ENCODE data around the gene F7. TPM values are rescaled to one million over a fixed set of nuclear protein-coding genes. Genes with fewer than 3 reads are reported as not detected.

Gene F7
- total RNA-seq, 1 donor from 2014 or later, result not detected

- DNase-seq (ENCODE audit: extremely low read depth, low read depth, low spot score), result no peak
Observed at GRCh38 chr13:113116206-113116800, 10.7 kb downstream of the F7 start.

GRCh38 chr13:113116871-113117271 lies 11.3 kb downstream of the F7 start:
- no peak for DNase-seq (ENCODE audit: extremely low read depth, low read depth, low spot score)

GRCh38 chr13:113117335-113117872 lies 11.8 kb downstream of the F7 start:
- no peak for DNase-seq (ENCODE audit: extremely low read depth, low read depth, low spot score)

GRCh38 chr13:113117911-113118260 lies 12.3 kb downstream of the F7 start:
- no peak for DNase-seq (ENCODE audit: extremely low read depth, low read depth, low spot score)

- DNase-seq (ENCODE audit: extremely low read depth, low read depth, low spot score), result no peak
Observed at GRCh38 chr13:113118261-113119021, 12.8 kb downstream of the F7 start.

GRCh38 chr13:113119166-113119821 lies 13.7 kb downstream of the F7 start:
- DNase-seq (ENCODE audit: extremely low read depth, low read depth, low spot score), result no peak

- DNase-seq (ENCODE audit: extremely low read depth, low read depth, low spot score), result no peak
Observed at GRCh38 chr13:113119822-113120189, 14.2 kb downstream of the F7 start.

GRCh38 chr13:113120300-113121182 lies 14.9 kb downstream of the F7 start:
- no peak for DNase-seq (ENCODE audit: extremely low read depth, low read depth, low spot score)

GRCh38 chr13:113121183-113121927 lies 15.8 kb downstream of the F7 start:
- DNase-seq (ENCODE audit: extremely low read depth, low read depth, low spot score), result no peak

GRCh38 chr13:113121928-113122471 lies 16.4 kb downstream of the F7 start:
- DNase-seq (ENCODE audit: extremely low read depth, low read depth, low spot score), result no peak

- DNase-seq (ENCODE audit: extremely low read depth, low read depth, low spot score), result no peak
Observed at GRCh38 chr13:113122550-113123225, 17.1 kb downstream of the F7 start, which contains the start of gene F10. Gene F10, plus strand, starts transcription at chr13:113122799. Its CDS starts 57 bp downstream, at chr13:113122856.

GRCh38 chr13:113123226-113124201 lies 17.9 kb downstream of the F7 start:
- no peak for DNase-seq (ENCODE audit: extremely low read depth, low read depth, low spot score)

- DNase-seq (ENCODE audit: extremely low read depth, low read depth, low spot score), result no peak
Observed at GRCh38 chr13:113124211-113124970, 18.8 kb downstream of the F7 start.

GRCh38 chr13:113125506-113126264 lies 20.1 kb downstream of the F7 start:
- DNase-seq (ENCODE audit: extremely low read depth, low read depth, low spot score), result no peak

GRCh38 chr13:113126265-113127150 lies 20.9 kb downstream of the F7 start:
- DNase-seq (ENCODE audit: extremely low read depth, low read depth, low spot score), result no peak

GRCh38 chr13:113129480-113129879 lies 23.9 kb downstream of the F7 start:
- DNase-seq (ENCODE audit: extremely low read depth, low read depth, low spot score), result no peak

Data from glomerular endothelial cell (primary cell).